ENCODE results near the gene FBXL2. TPM values are rescaled to one million over a fixed set of nuclear protein-coding genes. Genes with fewer than 3 reads are reported as not detected.
A peak's percentile ranks its signal among the peaks of the same experiment; 100 is the strongest.

The FBXL2 gene
- total and polyA plus RNA-seq, 7 donors: 0.19 to 1.3 (median 0.43) TPM

DNA sequence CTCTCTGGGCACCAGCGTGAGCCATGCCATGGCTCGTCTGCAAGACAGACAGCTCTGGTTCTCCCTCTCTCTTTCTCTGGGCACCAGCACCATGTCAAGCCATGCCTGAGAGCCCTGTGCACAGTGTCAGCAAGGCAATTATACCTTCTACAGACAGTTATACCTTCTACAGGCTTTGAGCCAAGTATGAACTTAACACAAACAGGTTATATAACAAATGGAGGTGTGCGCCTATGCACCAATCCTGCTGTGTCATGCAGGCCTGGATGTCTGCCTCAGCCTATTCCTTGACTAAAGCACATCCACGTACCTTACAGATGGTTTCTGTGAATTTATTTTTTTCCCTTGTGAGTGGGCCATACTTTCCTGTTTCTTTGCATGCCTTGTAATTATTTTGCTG is 5.9 kb upstream of the FBXL2 start:
- Histone ChIP-seq H3K9me3 (no peaks in the 10 kb centered on the region), H3K27ac (no peak overlapping the region), H3K27me3 (ENCODE audit: insufficient read depth in 3 of 3, low read length in 2 of 3) (no peaks in the 10 kb centered on the region), H3K36me3 (ENCODE audit: insufficient read depth in 1 of 2, low read depth in 1 of 2) (no peaks in the 10 kb centered on the region), H3K4me3 (no peak overlapping the region), H3K4me1 (no peaks in the 10 kb centered on the region)
- DNase-seq (no peak), ATAC-seq (no peak)
- TF ChIP-seq, protein P1, sequence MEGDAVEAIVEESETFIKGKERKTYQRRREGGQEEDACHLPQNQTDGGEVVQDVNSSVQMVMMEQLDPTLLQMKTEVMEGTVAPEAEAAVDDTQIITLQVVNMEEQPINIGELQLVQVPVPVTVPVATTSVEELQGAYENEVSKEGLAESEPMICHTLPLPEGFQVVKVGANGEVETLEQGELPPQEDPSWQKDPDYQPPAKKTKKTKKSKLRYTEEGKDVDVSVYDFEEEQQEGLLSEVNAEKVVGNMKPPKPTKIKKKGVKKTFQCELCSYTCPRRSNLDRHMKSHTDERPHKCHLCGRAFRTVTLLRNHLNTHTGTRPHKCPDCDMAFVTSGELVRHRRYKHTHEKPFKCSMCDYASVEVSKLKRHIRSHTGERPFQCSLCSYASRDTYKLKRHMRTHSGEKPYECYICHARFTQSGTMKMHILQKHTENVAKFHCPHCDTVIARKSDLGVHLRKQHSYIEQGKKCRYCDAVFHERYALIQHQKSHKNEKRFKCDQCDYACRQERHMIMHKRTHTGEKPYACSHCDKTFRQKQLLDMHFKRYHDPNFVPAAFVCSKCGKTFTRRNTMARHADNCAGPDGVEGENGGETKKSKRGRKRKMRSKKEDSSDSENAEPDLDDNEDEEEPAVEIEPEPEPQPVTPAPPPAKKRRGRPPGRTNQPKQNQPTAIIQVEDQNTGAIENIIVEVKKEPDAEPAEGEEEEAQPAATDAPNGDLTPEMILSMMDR (IDR thresholded peaks at IDR 0.05): no peak
- WGBS, 3 donors: 89 to 93% (median 91%) methylated on average over 4 of the region's 4 CpGs
- intact Hi-C loops (cut with DNase I): no loop called here

DNA sequence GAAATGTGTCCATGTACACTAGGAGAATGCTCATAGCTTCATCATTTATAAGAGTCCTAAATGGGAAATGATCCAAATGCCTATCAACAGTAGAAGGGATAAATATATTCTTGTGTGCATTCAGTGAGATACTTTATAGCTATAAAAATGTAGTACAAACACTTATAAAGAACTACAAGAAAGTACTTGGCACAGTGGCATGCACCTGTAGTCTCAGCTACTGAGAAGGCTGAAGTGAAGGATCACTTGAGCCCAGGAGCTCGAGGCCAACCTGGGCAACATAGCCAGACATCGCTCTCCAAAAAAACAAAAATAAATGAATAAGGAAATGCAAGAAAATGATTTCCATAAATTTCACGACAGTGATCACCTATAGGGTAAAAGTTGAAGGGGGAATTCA is 3.6 kb upstream of the FBXL2 start:
- intact Hi-C loops (cut with DNase I): no loop called here
- no peak overlapping the region for H3K4me3 ChIP-seq
- TF ChIP-seq, protein P1 (IDR thresholded peaks at IDR 0.05): no peak
- ATAC-seq: no peak
- H3K9me3 ChIP-seq: no peaks in the 10 kb centered on the region
- H3K27me3 ChIP-seq (ENCODE audit: insufficient read depth in 3 of 3, low read length in 2 of 3): peaks cover 0 to 15% (median 0%) of the 10 kb centered on the region in 3 donors
- WGBS, 3 donors: 86 to 92% (median 90%) methylated on average over 3 of the region's 3 CpGs
- no peak overlapping the region for H3K27ac ChIP-seq
- no peaks in the 10 kb centered on the region for H3K36me3 ChIP-seq (ENCODE audit: insufficient read depth in 1 of 2, low read depth in 1 of 2)
- DNase-seq: no peak
- H3K4me1 ChIP-seq: no peaks in the 10 kb centered on the region

DNA sequence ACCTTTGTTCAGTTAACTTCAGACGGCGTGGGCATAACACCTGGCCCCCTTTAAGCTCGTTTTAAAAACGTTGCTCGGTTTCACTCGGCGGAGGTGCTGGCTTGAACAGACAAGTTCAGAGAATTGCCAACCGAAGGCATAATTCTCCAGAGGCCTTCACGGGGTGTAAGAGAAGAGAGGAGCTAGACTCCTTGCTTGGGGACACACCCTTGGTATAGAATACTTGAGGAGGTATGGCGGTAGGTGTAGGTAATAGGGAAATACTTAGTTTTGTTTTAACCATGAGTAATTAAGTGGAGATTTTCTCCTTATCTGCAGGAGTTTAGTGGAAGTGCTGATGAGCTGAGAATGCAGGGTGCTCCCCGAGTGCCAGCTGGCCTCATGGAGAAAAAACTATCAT is 921 bp downstream of the FBXL2 start:
- Histone ChIP-seq H3K36me3 (ENCODE audit: insufficient read depth in 1 of 2, low read depth in 1 of 2) (no peaks in the 10 kb centered on the region), H3K27ac (no peak overlapping the region), H3K27me3 (ENCODE audit: insufficient read depth in 3 of 3, low read length in 2 of 3) (peaks cover 0 to 20% (median 0%) of the 10 kb centered on the region in 3 donors), H3K4me1 (no peaks in the 10 kb centered on the region), H3K4me3 (peak overlapping the region; percentile 79), H3K9me3 (no peaks in the 10 kb centered on the region)
- TF ChIP-seq, protein P1 (IDR thresholded peaks at IDR 0.05): no peak
- DNase-seq (no peak), ATAC-seq (no peak)
- 10 to 16% (median 13%) methylated on average over 11 of the region's 11 CpGs for WGBS, 3 donors
- intact Hi-C loops (cut with DNase I): no loop called here

DNA sequence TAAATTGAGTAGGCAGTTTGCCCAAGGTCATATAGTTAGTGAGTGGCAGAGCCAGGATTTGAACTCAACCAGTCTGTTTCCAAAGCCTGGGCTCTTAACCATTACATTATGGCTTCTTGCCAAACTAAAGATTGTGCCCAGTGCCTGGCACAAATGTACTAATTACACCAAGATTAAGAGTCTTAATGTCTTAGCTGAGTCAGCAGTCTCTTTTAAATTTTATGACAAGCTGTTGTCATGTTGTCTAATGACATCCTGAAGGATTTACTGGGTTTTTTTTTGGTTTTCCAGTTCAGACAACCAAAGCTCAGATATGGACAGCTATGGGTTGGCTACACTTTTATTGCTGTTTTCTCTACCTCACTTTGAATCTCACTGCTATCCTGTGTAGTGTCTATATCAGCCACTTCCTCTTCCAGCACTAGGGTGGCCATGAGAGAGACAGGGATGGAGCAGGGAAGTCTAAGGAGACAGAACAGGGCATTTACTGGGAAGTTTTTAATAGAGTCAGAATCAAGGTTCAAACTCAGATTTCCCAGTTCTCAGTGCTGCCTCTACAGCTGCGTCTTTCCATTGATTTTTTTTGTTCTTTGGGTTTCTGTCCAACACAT is 10.5 kb downstream of the FBXL2 start:
- no peak for ATAC-seq
- TF ChIP-seq, protein P1 (IDR thresholded peaks at IDR 0.05): no peak
- H3K27me3 ChIP-seq (ENCODE audit: insufficient read depth in 3 of 3, low read length in 2 of 3): no peaks in the 10 kb centered on the region
- no peaks in the 10 kb centered on the region for H3K4me1 ChIP-seq
- WGBS, 3 donors: 96 to 97% (median 97%) methylated on average over 1 of the region's 1 CpG
- intact Hi-C loops (cut with DNase I): no loop called here
- H3K4me3 ChIP-seq: no peak overlapping the region
- H3K9me3 ChIP-seq: peaks cover 5% of the 10 kb centered on the region
- H3K27ac ChIP-seq: no peak overlapping the region
- no peak for DNase-seq
- no peaks in the 10 kb centered on the region for H3K36me3 ChIP-seq (ENCODE audit: insufficient read depth in 1 of 2, low read depth in 1 of 2)
